ENCODE results near the gene PCDHGA4. TPM values are rescaled to one million over a fixed set of nuclear protein-coding genes. Genes with fewer than 3 reads are reported as not detected.
"Not testable (repeated sequence)": the region's sequence is repeated elsewhere in the genome, so short reads cannot be mapped to it uniquely, and the experiment has no call there.

PCDHGA4 gene
- total RNA-seq, 1 donor from 2014 or later, result 0.37 TPM

DNA sequence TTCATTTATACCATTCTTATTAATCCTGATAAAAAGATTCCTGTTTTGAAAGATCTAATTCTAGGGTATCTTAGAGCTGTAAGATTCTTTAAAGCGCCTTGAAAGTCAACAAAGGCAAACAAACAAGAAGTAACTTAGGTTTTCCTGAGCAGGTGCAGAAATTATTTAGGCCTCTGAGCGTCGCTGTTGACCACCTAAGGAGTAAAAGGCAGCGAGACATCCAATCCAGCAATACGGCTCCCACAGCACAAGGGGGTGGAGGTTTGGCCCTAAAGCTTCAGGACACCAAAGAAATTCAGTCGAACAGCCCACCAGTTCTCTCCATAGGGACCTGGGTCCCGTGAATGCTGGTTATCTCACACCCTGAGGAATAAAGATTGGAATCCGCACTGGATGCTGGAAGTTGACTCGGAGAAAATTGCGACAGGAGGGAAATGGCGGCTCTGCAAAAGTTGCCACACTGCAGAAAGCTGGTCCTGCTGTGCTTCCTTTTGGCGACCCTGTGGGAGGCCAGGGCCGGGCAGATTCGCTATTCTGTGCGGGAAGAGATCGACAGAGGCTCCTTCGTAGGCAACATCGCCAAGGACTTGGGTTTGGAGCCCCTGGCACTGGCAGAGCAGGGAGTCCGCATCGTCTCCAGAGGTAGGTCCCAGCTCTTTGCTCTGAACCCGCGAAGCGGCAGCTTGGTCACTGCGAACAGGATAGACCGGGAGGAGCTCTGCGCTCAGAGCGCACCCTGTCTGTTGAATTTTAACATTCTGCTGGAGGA, 16.1 kb upstream of the PCDHGA4 start, which contains the start of gene PCDHGA2:
Gene PCDHGA2, plus strand, starts transcription at position 223 of the 769 bp plus-strand sequence.
- H3K4me3 Mint-ChIP-seq, result peak within 1 kb of the TSS; percentile 80
- H3K4me1 Mint-ChIP-seq, result no peaks in the 10 kb centered on the region
- peaks cover 3% of the 10 kb centered on the region for H3K36me3 Mint-ChIP-seq (ENCODE audit: low read depth)
- DNase-seq, result peak; percentile 68
- no peak within 1 kb of the TSS for H3K27ac Mint-ChIP-seq
- H3K27me3 Mint-ChIP-seq, result peaks cover 42% of the 10 kb centered on the region
- peaks cover 37% of the 10 kb centered on the region for H3K9me3 Mint-ChIP-seq
- intact Hi-C loops (cut with micrococcal nuclease), result loop anchor here (5.0 to 10.0 kb wide), 2 partner anchors 74 to 94 kb away; partner anchors contain the start of genes PCDHB15 and PCDHGA10

DNA sequence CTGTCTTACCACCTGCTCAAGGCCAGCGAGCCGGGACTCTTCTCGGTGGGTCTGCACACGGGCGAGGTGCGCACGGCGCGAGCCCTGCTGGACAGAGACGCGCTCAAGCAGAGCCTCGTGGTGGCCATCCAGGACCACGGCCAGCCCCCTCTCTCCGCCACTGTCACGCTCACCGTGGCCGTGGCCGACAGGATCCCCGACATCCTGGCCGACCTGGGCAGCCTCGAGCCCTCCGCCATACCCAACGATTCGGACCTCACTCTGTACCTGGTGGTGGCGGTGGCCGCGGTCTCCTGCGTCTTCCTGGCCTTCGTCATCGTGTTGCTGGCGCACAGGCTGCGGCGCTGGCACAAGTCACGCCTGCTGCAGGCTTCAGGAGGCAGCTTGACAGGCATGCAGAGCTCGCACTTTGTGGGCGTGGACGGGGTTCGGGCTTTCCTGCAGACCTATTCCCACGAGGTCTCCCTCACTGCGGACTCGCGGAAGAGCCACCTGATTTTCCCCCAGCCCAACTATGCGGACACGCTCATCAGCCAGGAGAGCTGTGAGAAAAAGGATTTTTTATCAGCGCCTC, 14.0 kb upstream of the PCDHGA4 start:
- Mint-ChIP-seq H3K9me3 (peaks cover 46% of the 10 kb centered on the region), H3K27me3 (peaks cover 37% of the 10 kb centered on the region)
- H3K27ac Mint-ChIP-seq; H3K4me1 Mint-ChIP-seq; DNase-seq; intact Hi-C loops (cut with micrococcal nuclease); H3K4me3 Mint-ChIP-seq; H3K36me3 Mint-ChIP-seq (ENCODE audit: low read depth): not testable (repeated sequence)

DNA sequence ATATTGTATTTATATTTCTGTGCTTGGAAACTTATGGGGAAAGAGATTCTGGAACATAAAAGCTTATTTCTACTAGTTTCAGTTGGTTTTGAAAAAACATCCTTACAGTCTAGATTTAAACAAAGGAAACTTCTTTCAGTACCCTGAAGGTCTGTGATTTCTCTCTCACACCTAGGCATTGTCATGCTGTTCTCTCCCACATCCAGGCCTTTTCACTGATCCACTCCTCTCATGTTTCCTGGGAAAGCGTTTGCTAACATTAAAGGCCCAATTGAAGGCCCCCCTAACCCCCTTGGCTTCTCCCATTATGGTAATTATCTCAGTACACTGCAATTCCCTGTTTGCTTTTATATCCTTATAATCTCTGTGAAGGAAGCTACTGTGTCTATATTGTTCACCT, 12.0 kb upstream of the PCDHGA4 start:
- intact Hi-C loops (cut with micrococcal nuclease), result no loop called here
- Mint-ChIP-seq H3K4me1 (no peaks in the 10 kb centered on the region), H3K9me3 (peaks cover 42% of the 10 kb centered on the region), H3K4me3 (no peak overlapping the region), H3K36me3 (ENCODE audit: low read depth) (peaks cover 3% of the 10 kb centered on the region), H3K27me3 (peaks cover 27% of the 10 kb centered on the region), H3K27ac (no peak overlapping the region)
- no peak for DNase-seq

DNA sequence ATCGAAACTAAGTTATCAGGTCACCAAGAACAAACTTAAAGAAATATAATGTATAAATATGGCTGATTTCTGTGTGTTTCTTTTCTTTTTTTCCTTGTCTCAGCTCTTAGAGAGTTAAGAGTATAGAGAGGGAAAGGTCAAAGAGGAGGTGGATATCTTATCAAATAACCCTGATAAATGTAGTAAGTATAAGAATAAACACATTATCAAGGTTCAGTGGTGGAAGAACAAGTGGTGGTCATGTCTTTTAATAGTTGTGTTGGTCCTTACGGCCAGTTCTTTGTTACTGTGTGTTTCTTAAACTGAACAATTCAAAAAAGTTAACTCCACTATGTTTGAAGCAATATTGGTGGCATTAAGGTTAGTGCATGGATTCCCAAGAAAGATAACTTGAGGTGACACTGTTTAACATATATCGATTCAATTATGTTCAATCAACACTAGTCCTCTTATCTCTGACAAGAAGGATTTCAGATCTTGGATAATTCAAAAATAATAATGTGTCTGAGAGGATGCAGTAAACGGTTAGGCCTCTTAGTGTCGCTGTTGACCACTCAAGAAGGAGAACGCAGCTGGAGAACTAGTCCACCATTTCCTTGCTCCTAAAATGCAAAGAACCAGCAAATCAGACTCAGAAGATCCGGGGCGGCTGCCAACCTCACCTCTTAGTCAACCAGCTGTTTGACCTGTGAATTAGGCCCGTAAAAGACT, 11.4 kb upstream of the PCDHGA4 start, which contains the start of gene PCDHGA3:
Gene PCDHGA3, plus strand, starts transcription at position 588 of the 711 bp plus-strand sequence. CDS start 205 bp downstream, outside the sequence.
- Mint-ChIP-seq H3K27me3 (peaks cover 20% of the 10 kb centered on the region), H3K36me3 (ENCODE audit: low read depth) (peaks cover 3% of the 10 kb centered on the region), H3K27ac (no peak within 1 kb of the TSS), H3K9me3 (peaks cover 36% of the 10 kb centered on the region), H3K4me3 (peak within 1 kb of the TSS; percentile 67), H3K4me1 (no peaks in the 10 kb centered on the region)
- intact Hi-C loops (cut with micrococcal nuclease), result no loop called here
- DNase-seq, result peak; percentile 74

DNA sequence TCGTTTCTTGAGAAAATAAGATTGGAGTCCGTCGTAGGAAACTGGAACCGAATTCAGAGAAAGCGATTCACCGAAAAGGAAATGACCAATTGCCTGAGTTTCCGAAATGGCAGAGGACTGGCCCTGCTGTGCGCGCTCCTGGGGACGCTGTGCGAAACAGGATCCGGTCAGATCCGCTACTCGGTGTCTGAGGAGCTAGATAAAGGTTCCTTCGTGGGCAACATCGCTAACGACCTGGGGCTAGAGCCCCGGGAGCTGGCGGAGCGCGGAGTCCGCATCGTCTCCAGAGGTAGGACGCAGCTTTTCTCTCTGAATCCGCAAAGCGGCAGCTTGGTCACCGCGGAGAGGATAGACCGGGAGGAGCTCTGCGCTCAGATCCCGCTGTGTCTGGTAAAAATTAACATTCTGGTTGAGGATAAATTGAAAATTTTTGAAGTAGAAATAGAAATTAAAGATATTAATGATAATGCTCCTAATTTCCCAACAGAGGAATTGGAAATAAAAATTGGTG, 10.8 kb upstream of the PCDHGA4 start:
- Mint-ChIP-seq H3K27me3 (peaks cover 14% of the 10 kb centered on the region), H3K9me3 (peaks cover 35% of the 10 kb centered on the region), H3K27ac (no peak overlapping the region), H3K4me1 (no peaks in the 10 kb centered on the region), H3K4me3 (peak overlapping the region; percentile 67), H3K36me3 (ENCODE audit: low read depth) (peaks cover 2% of the 10 kb centered on the region)
- no peak for DNase-seq
- intact Hi-C loops (cut with micrococcal nuclease), result no loop called here

DNA sequence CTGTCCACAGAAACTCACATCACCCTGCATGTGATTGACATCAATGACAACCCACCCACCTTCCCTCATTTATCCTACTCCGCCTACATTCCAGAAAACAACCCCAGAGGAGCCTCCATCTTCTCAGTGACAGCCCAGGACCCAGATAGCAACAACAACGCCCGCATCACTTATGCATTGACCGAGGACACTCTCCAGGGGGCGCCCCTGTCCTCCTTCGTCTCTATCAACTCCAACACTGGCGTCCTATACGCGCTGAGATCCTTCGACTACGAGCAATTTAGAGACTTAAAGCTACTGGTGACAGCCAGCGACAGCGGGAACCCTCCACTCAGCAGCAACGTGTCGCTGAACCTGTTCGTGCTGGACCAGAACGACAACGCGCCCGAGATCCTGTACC, 9.5 kb upstream of the PCDHGA4 start:
- Mint-ChIP-seq H3K27me3 (peaks cover 9% of the 10 kb centered on the region), H3K36me3 (ENCODE audit: low read depth) (no peaks in the 10 kb centered on the region), H3K27ac (no peak overlapping the region), H3K4me1 (peaks cover 3% of the 10 kb centered on the region), H3K4me3 (no peak overlapping the region), H3K9me3 (peaks cover 36% of the 10 kb centered on the region)
- DNase-seq, result peak; percentile 50
- intact Hi-C loops (cut with micrococcal nuclease), result no loop called here

DNA sequence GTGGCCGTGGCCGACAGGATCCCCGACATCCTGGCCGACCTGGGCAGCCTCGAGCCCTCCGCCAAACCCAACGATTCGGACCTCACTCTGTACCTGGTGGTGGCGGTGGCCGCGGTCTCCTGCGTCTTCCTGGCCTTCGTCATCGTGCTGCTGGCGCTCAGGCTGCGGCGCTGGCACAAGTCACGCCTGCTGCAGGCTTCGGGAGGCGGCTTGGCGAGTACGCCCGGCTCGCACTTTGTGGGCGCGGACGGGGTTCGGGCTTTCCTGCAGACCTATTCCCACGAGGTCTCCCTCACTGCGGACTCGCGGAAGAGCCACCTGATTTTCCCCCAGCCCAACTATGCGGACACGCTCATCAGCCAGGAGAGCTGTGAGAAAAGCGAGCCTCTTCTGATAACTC, 8.8 kb upstream of the PCDHGA4 start:
- H3K27ac Mint-ChIP-seq; DNase-seq; intact Hi-C loops (cut with micrococcal nuclease); H3K36me3 Mint-ChIP-seq (ENCODE audit: low read depth); H3K27me3 Mint-ChIP-seq; H3K4me3 Mint-ChIP-seq; H3K4me1 Mint-ChIP-seq: not testable (repeated sequence)
- H3K9me3 Mint-ChIP-seq, result peaks cover 35% of the 10 kb centered on the region

DNA sequence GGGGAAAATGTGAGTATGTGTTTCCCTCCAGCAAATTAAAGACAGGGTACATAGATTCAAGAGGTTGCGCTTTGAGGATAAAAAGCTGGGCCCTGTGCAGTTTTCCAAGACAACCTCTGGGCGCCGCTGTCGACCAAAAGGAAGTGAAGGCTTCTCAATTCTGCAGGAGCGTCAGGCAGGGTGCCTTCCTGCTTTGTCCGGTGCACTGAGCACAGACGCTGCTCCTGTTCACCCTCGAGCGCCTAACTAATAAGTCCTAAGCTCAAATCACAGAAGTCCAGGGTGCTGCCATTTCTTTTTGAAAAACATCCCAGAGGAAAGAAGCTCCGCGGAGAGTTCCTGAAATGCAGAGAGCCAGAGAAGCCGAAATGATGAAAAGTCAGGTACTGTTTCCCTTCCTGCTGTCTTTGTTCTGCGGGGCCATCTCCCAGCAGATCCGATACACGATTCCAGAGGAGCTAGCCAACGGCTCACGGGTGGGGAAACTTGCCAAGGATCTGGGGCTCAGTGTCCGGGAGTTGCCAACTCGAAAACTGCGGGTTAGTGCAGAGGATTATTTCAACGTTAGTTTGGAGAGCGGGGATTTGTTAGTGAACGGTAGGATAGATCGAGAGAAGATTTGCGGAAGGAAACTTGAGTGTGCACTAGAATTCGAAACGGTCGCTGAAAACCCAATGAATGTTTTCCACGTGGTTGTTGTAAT, 4.8 kb upstream of the PCDHGA4 start, which contains the start of gene PCDHGB1:
Gene PCDHGB1, plus strand, starts transcription at position 183 of the 703 bp plus-strand sequence. Its CDS starts 162 bp downstream, at position 345.
- peak; percentile 82 for DNase-seq
- peak within 1 kb of the TSS; percentile 73 for H3K4me3 Mint-ChIP-seq
- H3K36me3 Mint-ChIP-seq (ENCODE audit: low read depth), result no peaks in the 10 kb centered on the region
- H3K27ac Mint-ChIP-seq, result no peak within 1 kb of the TSS
- peaks cover 12% of the 10 kb centered on the region for H3K27me3 Mint-ChIP-seq
- intact Hi-C loops (cut with micrococcal nuclease), result no loop called here
- H3K9me3 Mint-ChIP-seq, result peaks cover 24% of the 10 kb centered on the region
- H3K4me1 Mint-ChIP-seq, result peaks cover 3% of the 10 kb centered on the region

DNA sequence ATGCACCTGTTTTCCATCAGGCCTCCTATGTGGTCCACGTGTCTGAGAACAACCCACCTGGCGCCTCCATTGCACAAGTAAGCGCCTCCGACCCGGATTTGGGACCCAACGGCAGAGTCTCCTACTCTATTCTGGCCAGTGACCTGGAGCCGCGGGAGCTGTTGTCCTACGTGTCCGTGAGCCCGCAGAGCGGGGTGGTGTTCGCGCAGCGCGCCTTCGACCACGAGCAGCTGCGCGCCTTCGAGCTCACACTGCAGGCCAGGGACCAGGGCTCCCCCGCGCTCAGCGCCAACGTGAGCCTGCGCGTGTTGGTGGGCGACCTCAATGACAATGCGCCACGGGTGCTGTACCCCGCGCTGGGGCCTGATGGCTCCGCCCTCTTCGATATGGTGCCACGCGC, 3.2 kb upstream of the PCDHGA4 start:
- H3K4me1 Mint-ChIP-seq, result peaks cover 3% of the 10 kb centered on the region
- H3K9me3 Mint-ChIP-seq, result peaks cover 30% of the 10 kb centered on the region
- H3K4me3 Mint-ChIP-seq, result no peak overlapping the region
- H3K36me3 Mint-ChIP-seq (ENCODE audit: low read depth), result no peaks in the 10 kb centered on the region
- H3K27me3 Mint-ChIP-seq, result peaks cover 15% of the 10 kb centered on the region
- intact Hi-C loops (cut with micrococcal nuclease), result no loop called here
- no peak overlapping the region for H3K27ac Mint-ChIP-seq
- peak; percentile 50 for DNase-seq

DNA sequence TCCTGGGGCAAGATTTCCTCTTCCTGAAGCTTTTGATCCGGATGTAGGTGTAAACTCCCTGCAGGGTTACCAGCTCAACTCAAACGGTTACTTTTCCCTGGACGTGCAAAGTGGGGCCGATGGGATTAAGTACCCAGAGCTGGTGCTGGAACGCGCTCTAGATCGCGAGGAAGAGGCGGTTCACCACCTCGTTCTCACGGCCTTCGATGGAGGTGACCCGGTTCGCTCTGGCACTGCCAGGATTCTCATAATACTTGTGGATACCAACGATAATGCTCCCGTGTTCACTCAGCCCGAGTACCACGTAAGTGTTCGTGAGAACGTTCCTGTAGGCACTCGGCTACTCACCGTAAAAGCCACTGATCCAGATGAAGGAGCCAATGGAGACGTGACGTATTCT, 820 bp downstream of the PCDHGA4 start:
- Mint-ChIP-seq H3K36me3 (ENCODE audit: low read depth) (no peaks in the 10 kb centered on the region), H3K27ac (no peak overlapping the region), H3K27me3 (peaks cover 18% of the 10 kb centered on the region), H3K4me3 (no peak overlapping the region), H3K9me3 (peaks cover 24% of the 10 kb centered on the region), H3K4me1 (no peaks in the 10 kb centered on the region)
- intact Hi-C loops (cut with micrococcal nuclease), result loop anchor here (5.0 kb wide), 2 partner anchors 157 to 202 kb away; no protein-coding TSS in a partner anchor
- DNase-seq, result peak; percentile 49

DNA sequence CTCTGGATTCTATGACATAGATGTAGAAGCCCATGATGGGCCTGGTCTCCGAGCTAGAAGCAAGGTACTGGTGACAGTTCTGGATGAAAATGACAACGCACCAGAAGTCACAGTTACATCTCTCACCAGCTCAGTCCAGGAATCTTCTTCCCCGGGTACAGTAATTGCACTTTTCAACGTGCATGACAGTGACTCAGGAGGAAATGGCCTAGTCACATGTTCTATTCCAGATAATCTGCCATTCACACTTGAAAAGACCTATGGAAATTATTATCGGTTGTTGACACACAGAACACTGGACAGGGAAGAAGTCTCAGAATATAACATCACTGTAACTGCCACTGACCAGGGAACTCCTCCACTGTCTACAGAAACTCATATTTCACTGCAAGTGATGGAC, 1.3 kb downstream of the PCDHGA4 start:
- H3K9me3 Mint-ChIP-seq, result peaks cover 25% of the 10 kb centered on the region
- DNase-seq, result no peak
- H3K4me3 Mint-ChIP-seq, result no peak overlapping the region
- H3K27ac Mint-ChIP-seq, result no peak overlapping the region
- H3K27me3 Mint-ChIP-seq, result peaks cover 22% of the 10 kb centered on the region
- H3K4me1 Mint-ChIP-seq, result no peaks in the 10 kb centered on the region
- peaks cover under 1% of the 10 kb centered on the region for H3K36me3 Mint-ChIP-seq (ENCODE audit: low read depth)
- intact Hi-C loops (cut with micrococcal nuclease), result loop anchor here (5.0 kb wide), 2 partner anchors 156 to 201 kb away; no protein-coding TSS in a partner anchor

DNA sequence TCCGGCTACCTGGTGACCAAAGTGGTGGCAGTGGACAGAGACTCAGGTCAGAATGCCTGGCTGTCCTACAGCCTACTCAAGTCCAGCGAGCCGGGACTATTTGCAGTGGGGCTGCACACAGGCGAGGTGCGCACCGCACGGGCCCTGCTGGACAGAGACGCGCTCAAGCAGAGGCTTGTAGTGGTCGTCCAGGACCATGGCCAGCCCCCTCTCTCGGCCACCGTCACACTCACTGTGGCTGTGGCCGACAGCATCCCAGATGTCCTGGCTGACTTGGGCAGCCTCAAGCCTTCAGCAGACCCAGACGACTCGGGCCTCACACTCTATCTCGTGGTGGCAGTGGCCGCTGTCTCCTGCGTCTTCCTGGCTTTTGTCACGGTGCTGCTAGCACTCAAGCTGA, 2.1 kb downstream of the PCDHGA4 start:
- H3K27me3 Mint-ChIP-seq, result peaks cover 24% of the 10 kb centered on the region
- intact Hi-C loops (cut with micrococcal nuclease), result loop anchor here (5.0 kb wide), 2 partner anchors 155 to 200 kb away; no protein-coding TSS in a partner anchor

More for the DNA sequence above, 2.1 kb downstream of the PCDHGA4 start:
- H3K4me3 Mint-ChIP-seq, result no peak overlapping the region
- peaks cover 25% of the 10 kb centered on the region for H3K9me3 Mint-ChIP-seq
- no peaks in the 10 kb centered on the region for H3K4me1 Mint-ChIP-seq
- no peak for DNase-seq
- no peak overlapping the region for H3K27ac Mint-ChIP-seq
- H3K36me3 Mint-ChIP-seq (ENCODE audit: low read depth), result peaks cover 2% of the 10 kb centered on the region

All from activated CD4-positive, alpha-beta T cell treated with anti-CD3 and anti-CD28 coated beads, Interleukin-2, amount 10 ng/mL, durations not matched to agents 24 days and 14 days (primary cell).